Ovary (tissue), 3 donors: ENCODE data around the gene COL23A1.

ENCODE experiments used
- CTCF ChIP-seq, 3 donors: fragments of 450-650 bp in 2 of 3; fragments of 200-600 bp in 1 of 3; IDR thresholded peaks; one replicate each; pipeline versions ENCODE4 v1.5.1 to v1.8.0; 2016 to 2022; ENCODE audit warnings: antibody characterized with exemption in 3 of 3, mild to moderate bottlenecking in 1 of 3
- POLR2A ChIP-seq: fragments of 450-650 bp; IDR thresholded peaks from one replicate; pipeline ENCODE4 v1.6.1; 2017; ENCODE audit warnings: antibody characterized with exemption, mild to moderate bottlenecking, moderate library complexity
- donor health status: DM: no; HTN: no; CAD: no.

- no peak for TF ChIP-seq CTCF (IDR thresholded peaks at IDR 0.05)
- TF ChIP-seq POLR2A = no peak
These were observed 85.7 kb downstream of the COL23A1 start for GRCh38 chr5:178504340-178504960.
